HepG2 (cell line): ENCODE results near the gene ACBD7. TPM values are rescaled to one million over a fixed set of nuclear protein-coding genes. Genes with fewer than 3 reads are reported as not detected.
A peak's percentile ranks its signal among the peaks of the same experiment; 100 is the strongest.

ENCODE experiments used
- ARNT2 ChIP-seq: sonication (generic); formaldehyde crosslinking; IDR thresholded peaks from 2 replicates; pipeline ENCODE4 v1.8.0; 2022; ENCODE audit warnings: mild to moderate bottlenecking, low read depth, missing genetic modification reagents, moderate library complexity
- BORCS8-MEF2B ChIP-seq: sonication (generic); formaldehyde crosslinking; IDR thresholded peaks from 2 replicates; pipeline ENCODE4 v1.8.0; 2022; ENCODE audit warnings: mild to moderate bottlenecking, missing genetic modification reagents
- DNMT3B ChIP-seq: conservative IDR thresholded peaks from 2 replicates; pipeline ENCODE4 v1.6.1; 2016; ENCODE audit warnings: missing biosample characterization, control low read depth
- FIP1L1 ChIP-seq: fragments of 200-400 bp; formaldehyde crosslinking; IDR thresholded peaks from 2 replicates; pipeline ENCODE4 v1.6.1; 2018; ENCODE audit warnings: low read depth, mild to moderate bottlenecking, low read length, moderate library complexity, borderline replicate concordance; ENCODE audit not compliant: insufficient read depth
- HMG20B ChIP-seq: conservative IDR thresholded peaks from 2 replicates; pipeline ENCODE4 v1.6.1; 2016; ENCODE audit warnings: missing genetic modification reagents, missing compliant biosample characterization
- HNF1B ChIP-seq: sonication (generic); formaldehyde crosslinking; IDR thresholded peaks from 2 replicates; pipeline ENCODE4 v1.5.1; 2020; ENCODE audit warnings: mild to moderate bottlenecking, moderate library complexity, missing genetic modification reagents
- HNF4A ChIP-seq: sonication (generic); formaldehyde crosslinking; IDR thresholded peaks from 2 replicates; pipeline ENCODE4 v1.4.0; 2020; ENCODE audit warnings: missing genetic modification reagents
- PAWR ChIP-seq: sonication (generic); formaldehyde crosslinking; IDR thresholded peaks from 2 replicates; pipeline ENCODE4 v1.4.0; 2020; ENCODE audit warnings: missing genetic modification reagents, mild to moderate bottlenecking, borderline replicate concordance
- PHF20 ChIP-seq: sonication (generic); formaldehyde crosslinking; IDR thresholded peaks from 2 replicates; pipeline ENCODE4 v1.5.0; 2020; ENCODE audit warnings: mild to moderate bottlenecking, missing genetic modification reagents
- POLR2A ChIP-seq, 2 experiments: IDR thresholded peaks; 2 replicates each; pipeline ENCODE4 v1.6.1; 2011; ENCODE audit warnings: low read depth in 2 of 2, low read length in 2 of 2, mild to moderate bottlenecking in 1 of 2, moderate library complexity in 1 of 2; ENCODE audit not compliant: insufficient read depth in 1 of 2
- SALL2 ChIP-seq: sonication (generic); formaldehyde crosslinking; IDR thresholded peaks from 2 replicates; pipeline ENCODE4 v1.8.1; 2023; ENCODE audit warnings: mild to moderate bottlenecking, missing genetic modification reagents, inconsistent platforms
- TEF ChIP-seq: sonication (generic); formaldehyde crosslinking; IDR thresholded peaks from 2 replicates; pipeline ENCODE4 v1.5.0; 2020; ENCODE audit warnings: missing genetic modification reagents
- ZBTB49 ChIP-seq: sonication (generic); formaldehyde crosslinking; IDR thresholded peaks from 2 replicates; pipeline ENCODE4 v1.4.0; 2020; ENCODE audit warnings: missing genetic modification reagents, borderline replicate concordance
- ZGPAT ChIP-seq: IDR thresholded peaks from 2 replicates; pipeline ENCODE4 v1.6.1; 2016; ENCODE audit warnings: mild to moderate bottlenecking
- ZMAT5 ChIP-seq: sonication (generic); formaldehyde crosslinking; IDR thresholded peaks from 2 replicates; pipeline ENCODE4 v1.5.0; 2020; ENCODE audit warnings: mild to moderate bottlenecking, low read depth, missing genetic modification reagents, borderline replicate concordance
- ZNF451 ChIP-seq: sonication (generic); formaldehyde crosslinking; IDR thresholded peaks from 2 replicates; pipeline ENCODE4 v1.5.0; 2020; ENCODE audit warnings: mild to moderate bottlenecking, missing genetic modification reagents
- ZNF468 ChIP-seq: sonication (generic); formaldehyde crosslinking; IDR thresholded peaks from 2 replicates; pipeline ENCODE4 v1.8.0; 2022; ENCODE audit warnings: mild to moderate bottlenecking, moderate library complexity, missing genetic modification reagents
- ZNF543 ChIP-seq: sonication (generic); formaldehyde crosslinking; IDR thresholded peaks from 2 replicates; pipeline ENCODE4 v1.4.0; 2020; ENCODE audit warnings: mild to moderate bottlenecking, missing genetic modification reagents
- ZNF570 ChIP-seq: sonication (generic); formaldehyde crosslinking; IDR thresholded peaks from 2 replicates; pipeline ENCODE4 v1.4.0; 2020; ENCODE audit warnings: mild to moderate bottlenecking, missing genetic modification reagents, borderline replicate concordance
- ZNF839 ChIP-seq: sonication (generic); formaldehyde crosslinking; IDR thresholded peaks from 2 replicates; pipeline ENCODE4 v1.4.0; 2020; ENCODE audit warnings: missing genetic modification reagents, mild to moderate bottlenecking, borderline replicate concordance
- polyA plus RNA-seq, 8 experiments: library from polyadenylated mRNA; depleted of rRNA in 3 of 8; stranded (reverse) in 7 of 8; unstranded in 1 of 8; fragments of >200 nt; fragmentation: Illumina TruSeq in 4 of 8; extraction: Trizol in 4 of 8; gene quantifications; 2 replicates each; pipeline versions ENCODE4 v1.2.1 to v1.2.3, GENCODE V29; 2011 to 2016; ENCODE audit warnings: low read depth in 4 of 8, missing spikeins in 1 of 8, mixed read lengths in 1 of 8; ENCODE audit not compliant: insufficient read depth in 1 of 8
- total RNA-seq, 5 experiments: library from RNA; depleted of rRNA; stranded (reverse); fragments of >200 nt; fragmentation: Illumina TruSeq; extraction: Trizol; gene quantifications; 2 replicates each; pipeline ENCODE4 v1.2.3, GENCODE V29; 2016; ENCODE audit warnings: low read depth in 1 of 5

Gene ACBD7
- total and polyA plus RNA-seq, 2 of the 13 experiments (the other 11 are each of a cell fraction or from before 2014, with no cell fraction given), result 1.4 to 2.6 TPM

- TF ChIP-seq ZGPAT (CRISPR knock-in tag), result peak; percentile 96
- TF ChIP-seq FIP1L1, result peak; percentile 87; the same call in 1 of the 2 replicates
- TF ChIP-seq POLR2A (IDR thresholded peaks at IDR 0.05; ENCODE audit: insufficient read depth in 1 of 2, low read depth in 2 of 2, low read length in 2 of 2), result peak; percentile 66 to 95
- TF ChIP-seq HMG20B (CRISPR knock-in tag), result no peak
- no peak for TF ChIP-seq DNMT3B
- no peak for TF ChIP-seq ZBTB49 (CRISPR knock-in tag)
- peak; percentile 29; the same call in 1 of the 2 replicates for TF ChIP-seq HNF1B (CRISPR knock-in tag)
- TF ChIP-seq ZNF570 (CRISPR knock-in tag), result 0 out of 2 replicates have a peak, but pooled peaks have one; percentile 43
- TF ChIP-seq ZNF468, result peak; percentile 89; the same call in 1 of the 2 replicates
- peak; percentile 44; the same call in 1 of the 2 replicates for TF ChIP-seq SALL2 (CRISPR knock-in tag)
- no peak for TF ChIP-seq ZNF839 (CRISPR knock-in tag)
- TF ChIP-seq TEF, result peak; percentile 45; the same call in 1 of the 2 replicates
- peak; percentile 90 for TF ChIP-seq PHF20 (CRISPR knock-in tag)
- TF ChIP-seq ZMAT5 (CRISPR knock-in tag), result no peak
- TF ChIP-seq ARNT2, result peak; percentile 94
- peak; percentile 94 for TF ChIP-seq BORCS8-MEF2B (CRISPR knock-in tag)
- TF ChIP-seq ZNF451, result peak; percentile 53; the same call in 1 of the 2 replicates
- peak; percentile 79; the same call in 1 of the 2 replicates for TF ChIP-seq ZNF543 (CRISPR knock-in tag)
- TF ChIP-seq HNF4A (CRISPR knock-in tag), result peak; percentile 3; the same call in 1 of the 2 replicates
- no peak; the same call in 1 of the 2 replicates for TF ChIP-seq PAWR
Measured at GRCh38 chr10:15097011-15097812, 8.6 kb upstream of the ACBD7 start, which contains the start of gene RPP38 (continued).
